Testis (tissue), 3 donors: ENCODE results near the gene GSTA3. TPM values are rescaled to one million over a fixed set of nuclear protein-coding genes. Genes with fewer than 3 reads are reported as not detected.
"Not testable (repeated sequence)": the region's sequence is repeated elsewhere in the genome, so short reads cannot be mapped to it uniquely, and the experiment has no call there.

Experiments
- DNase-seq: peaks from one replicate; pipeline ENCODE4 v3.0.0-alpha.2; 2019
- H3K27ac ChIP-seq, 2 donors: fragments of 200-600 bp; sonication (generic); one replicate each; pipeline ENCODE4 v1.5.1; 2019
- H3K27me3 ChIP-seq: fragments of 200-600 bp; sonication (generic); one replicate; pipeline ENCODE4 v1.5.1; 2019
- H3K36me3 ChIP-seq: fragments of 200-600 bp; sonication (generic); one replicate; pipeline ENCODE4 v1.5.1; 2017; ENCODE audit warnings: low read depth; ENCODE audit errors: missing control alignments
- H3K4me1 ChIP-seq: fragments of 200-600 bp; sonication (generic); one replicate; pipeline ENCODE4 v1.5.1; 2019
- H3K4me3 ChIP-seq, 2 donors: fragments of 200-600 bp; sonication (generic); one replicate each; pipeline ENCODE4 v1.5.1; 2017 to 2019
- H3K9me3 ChIP-seq: fragments of 200-600 bp; sonication (generic); one replicate; pipeline ENCODE4 v1.5.1; 2017
- POLR2A ChIP-seq: fragments of 450-650 bp; IDR thresholded peaks from one replicate; pipeline ENCODE4 v1.6.1; 2017; ENCODE audit warnings: antibody characterized with exemption, mild to moderate bottlenecking, moderate library complexity
- WGBS, 2 donors: methylation state at CpG; one replicate each; pipeline ENCODE4 v1.1.5; 2018; 5-methylcytosine and 5-hydroxymethylcytosine counted together
- intact Hi-C: fragments of 100-400 bp; cut with DNase I; formaldehyde crosslinking; loops from one replicate; pipeline ENCODE4 v1.15.1; 2023; ENCODE audit warnings: low total_unique reads
- polyA plus RNA-seq: library from polyadenylated mRNA; stranded (reverse); fragments of 350-450 nt; fragmentation: Illumina TruSeq; extraction: RNeasy Lipid Tissue Mini Kit (QIAGEN cat#74804); gene quantifications from one replicate; pipeline ENCODE4 v1.2.3, GENCODE V29; 2014; ENCODE audit warnings: low read depth, low replicate concordance; ENCODE audit not compliant: insufficient read depth
- total RNA-seq, 2 donors: library from RNA; depleted of rRNA; stranded (reverse); fragments of >200 nt; gene quantifications; one replicate each; pipeline ENCODE4 v1.2.3, GENCODE V29; 2016
- TF ChIP-seq, protein P1 (sequence below), 3 experiments: fragments of 450-650 bp in 2 of 3; fragments of 200-600 bp in 1 of 3; sonication (generic) in 1 of 3; IDR thresholded peaks; one replicate each; pipeline ENCODE4 v1.5.1; 2016 to 2019; ENCODE audit warnings: antibody characterized with exemption in 3 of 3, mild to moderate bottlenecking in 2 of 3, moderate library complexity in 1 of 3

GSTA3 gene
- total and polyA plus RNA-seq, 3 donors from 2014 or later: 8.9 to 28.7 (median 26.7) TPM

DNA sequence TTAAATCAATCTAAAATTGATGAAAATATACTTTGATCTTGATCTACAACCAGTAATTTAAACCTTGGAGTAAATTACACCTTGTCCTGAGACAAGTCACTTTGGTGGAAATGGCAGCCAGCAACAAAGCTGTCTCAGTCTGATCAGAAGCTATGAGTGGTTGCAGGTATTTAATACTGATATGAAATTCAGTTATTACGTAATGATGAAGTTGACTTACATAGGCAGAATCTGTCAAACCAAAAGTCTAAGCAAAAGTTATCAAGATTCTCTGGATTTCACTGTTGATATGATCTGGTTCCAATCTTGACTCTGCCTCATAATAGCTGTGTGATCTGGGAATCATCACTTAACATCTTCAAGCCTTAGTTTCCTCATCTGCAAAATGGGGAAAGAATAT is 41.3 kb downstream of the GSTA3 start:
- TF ChIP-seq POLR2A: no peak
- TF ChIP-seq, protein P1, sequence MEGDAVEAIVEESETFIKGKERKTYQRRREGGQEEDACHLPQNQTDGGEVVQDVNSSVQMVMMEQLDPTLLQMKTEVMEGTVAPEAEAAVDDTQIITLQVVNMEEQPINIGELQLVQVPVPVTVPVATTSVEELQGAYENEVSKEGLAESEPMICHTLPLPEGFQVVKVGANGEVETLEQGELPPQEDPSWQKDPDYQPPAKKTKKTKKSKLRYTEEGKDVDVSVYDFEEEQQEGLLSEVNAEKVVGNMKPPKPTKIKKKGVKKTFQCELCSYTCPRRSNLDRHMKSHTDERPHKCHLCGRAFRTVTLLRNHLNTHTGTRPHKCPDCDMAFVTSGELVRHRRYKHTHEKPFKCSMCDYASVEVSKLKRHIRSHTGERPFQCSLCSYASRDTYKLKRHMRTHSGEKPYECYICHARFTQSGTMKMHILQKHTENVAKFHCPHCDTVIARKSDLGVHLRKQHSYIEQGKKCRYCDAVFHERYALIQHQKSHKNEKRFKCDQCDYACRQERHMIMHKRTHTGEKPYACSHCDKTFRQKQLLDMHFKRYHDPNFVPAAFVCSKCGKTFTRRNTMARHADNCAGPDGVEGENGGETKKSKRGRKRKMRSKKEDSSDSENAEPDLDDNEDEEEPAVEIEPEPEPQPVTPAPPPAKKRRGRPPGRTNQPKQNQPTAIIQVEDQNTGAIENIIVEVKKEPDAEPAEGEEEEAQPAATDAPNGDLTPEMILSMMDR (IDR thresholded peaks at IDR 0.05): no peak
- no peaks in the 10 kb centered on the region for H3K36me3 ChIP-seq
- intact Hi-C loops: no loop called here

DNA sequence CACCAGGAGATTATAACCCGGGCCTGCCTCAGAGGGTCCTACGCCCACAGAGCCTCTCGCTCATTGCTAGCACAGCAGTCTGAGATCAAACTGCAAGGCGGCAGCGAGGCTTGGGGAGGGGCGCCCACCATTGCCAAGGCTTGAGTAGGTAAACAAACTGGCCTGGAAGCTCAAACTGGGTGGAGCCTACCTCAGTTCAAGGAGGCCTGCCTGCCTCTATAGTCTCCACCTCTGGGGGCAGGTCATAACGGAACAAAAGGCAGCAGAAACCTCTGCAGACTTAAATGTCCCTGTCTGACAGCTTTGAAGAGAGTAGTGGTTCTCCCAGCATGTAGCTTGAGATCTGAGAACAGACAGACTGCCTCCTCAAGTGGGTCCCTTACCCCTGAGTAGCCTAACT is 48.3 kb downstream of the GSTA3 start:
- intact Hi-C loops, H3K4me3 ChIP-seq, H3K9me3 ChIP-seq, DNase-seq, H3K4me1 ChIP-seq, H3K27ac ChIP-seq, H3K27me3 ChIP-seq, H3K36me3 ChIP-seq: not testable (repeated sequence)
- WGBS, 2 donors: 88% methylated on average over 7 of the region's 7 CpGs; no CpG with 5 or more reads in 1 of the 2 donors

More for the DNA sequence above, 41.3 kb downstream of the GSTA3 start:
- 86 to 88% methylated on average over 1 of the region's 1 CpG for WGBS, 2 donors
- no peak overlapping the region for H3K27ac ChIP-seq
- H3K4me3 ChIP-seq: no peak overlapping the region
- no peak for DNase-seq
- H3K4me1 ChIP-seq: no peaks in the 10 kb centered on the region
- no peaks in the 10 kb centered on the region for H3K27me3 ChIP-seq
- no peaks in the 10 kb centered on the region for H3K9me3 ChIP-seq

DNA sequence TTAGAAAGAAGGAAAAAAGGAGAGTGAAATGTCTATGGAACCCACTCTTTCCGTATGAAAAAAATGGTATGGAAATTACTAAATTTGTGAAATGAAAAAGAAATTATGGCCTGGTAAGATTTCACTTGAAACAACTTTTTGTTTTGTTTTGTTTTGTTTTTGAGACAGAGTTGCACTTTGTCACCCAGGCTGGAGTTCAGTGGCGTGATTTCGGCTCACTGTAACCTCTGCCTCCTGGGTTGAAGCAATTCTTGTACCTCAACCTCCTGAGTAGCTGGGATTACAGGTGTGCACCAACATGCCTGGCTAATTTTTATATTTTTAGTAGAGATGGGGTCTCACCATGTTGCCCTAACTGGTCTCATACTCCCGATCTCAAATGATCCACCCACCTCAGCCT is 51.1 kb downstream of the GSTA3 start:
- Histone ChIP-seq H3K27ac (no peak overlapping the region), H3K27me3 (no peaks in the 10 kb centered on the region), H3K36me3 (no peaks in the 10 kb centered on the region), H3K9me3 (no peaks in the 10 kb centered on the region), H3K4me1 (no peaks in the 10 kb centered on the region), H3K4me3 (no peak overlapping the region)
- TF ChIP-seq, protein P1 (IDR thresholded peaks at IDR 0.05): no peak
- no peak for TF ChIP-seq POLR2A
- DNase-seq: no peak
- WGBS, 2 donors: 80 to 86% methylated on average over 4 of the region's 4 CpGs
- intact Hi-C loops: no loop called here

DNA sequence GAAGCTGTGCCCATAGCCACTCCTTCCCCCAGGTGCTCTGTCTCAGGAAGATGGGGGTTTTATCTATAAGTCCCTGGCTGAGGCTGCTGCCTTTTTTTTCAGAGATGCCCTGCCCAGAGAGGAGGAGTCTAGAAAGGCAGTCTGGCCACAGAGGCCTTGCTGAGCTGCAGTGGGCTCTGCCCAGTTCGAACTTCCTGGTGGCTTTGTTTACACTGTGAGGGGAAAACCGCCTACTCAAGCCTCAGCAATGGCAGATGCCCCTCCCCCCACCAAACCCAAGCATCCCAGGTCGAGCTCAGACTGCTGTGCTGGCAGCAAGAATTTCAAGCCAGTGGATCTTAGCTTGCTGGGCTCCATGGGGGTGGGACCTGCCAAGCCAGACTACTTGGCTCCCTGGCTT is 53.4 kb downstream of the GSTA3 start:
- H3K27ac ChIP-seq, intact Hi-C loops, H3K4me1 ChIP-seq, H3K4me3 ChIP-seq, DNase-seq, H3K9me3 ChIP-seq, H3K36me3 ChIP-seq, H3K27me3 ChIP-seq: not testable (repeated sequence)
- WGBS, 2 donors: 38% methylated on average over 3 of the region's 3 CpGs; no CpG with 5 or more reads in 1 of the 2 donors

DNA sequence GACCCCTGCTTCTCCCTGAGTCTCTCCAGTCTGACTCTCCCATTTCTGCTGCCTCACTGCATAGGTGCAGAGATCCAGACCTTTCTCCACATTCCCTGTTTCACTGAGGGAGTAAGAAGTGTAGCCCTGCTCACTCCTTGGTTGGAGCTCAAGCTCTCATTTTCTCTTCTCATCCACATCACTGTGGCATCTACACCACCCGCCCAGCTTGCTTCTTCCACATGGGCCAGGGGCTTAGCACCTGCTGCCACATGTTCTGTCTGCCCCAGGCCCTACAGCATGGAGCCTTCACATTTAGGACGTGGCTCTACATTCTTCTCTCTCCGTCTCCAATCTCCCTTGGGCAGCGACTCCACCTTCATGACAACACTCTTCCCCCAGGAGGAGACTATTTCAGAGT is 60.4 kb downstream of the GSTA3 start:
- DNase-seq: no peak
- intact Hi-C loops: no loop called here
- H3K4me1 ChIP-seq: peaks cover 5% of the 10 kb centered on the region
- TF ChIP-seq, protein P1 (IDR thresholded peaks at IDR 0.05): no peak
- no peak for TF ChIP-seq POLR2A
- H3K27me3 ChIP-seq: no peaks in the 10 kb centered on the region
- H3K27ac ChIP-seq: no peak overlapping the region
- WGBS, 2 donors: 86 to 88% methylated on average over 4 of the region's 4 CpGs
- H3K36me3 ChIP-seq: no peaks in the 10 kb centered on the region
- H3K9me3 ChIP-seq: no peaks in the 10 kb centered on the region
- no peak overlapping the region for H3K4me3 ChIP-seq

Other genes with a start within 250 kb of the GSTA3 start
- 10 to 100 TPM; 23.7 to 33.4 TPM for gene TMEM14A, start 238.6 kb downstream of the GSTA3 start, total RNA-seq
- gene TMEM14A, start 238.6 kb downstream of the GSTA3 start, polyA plus RNA-seq: 27.4 TPM
- 10 to 100 TPM; 85.9 to 89.9 TPM for gene GSTA2, start 146.2 kb downstream of the GSTA3 start, total RNA-seq
- gene GSTA2, start 146.2 kb downstream of the GSTA3 start, polyA plus RNA-seq: 65.4 TPM
- 100 to 1,000 TPM; 307 to 349 TPM for gene GSTA1, start 105.9 kb downstream of the GSTA3 start, total RNA-seq
- 577 TPM for gene GSTA1, start 105.9 kb downstream of the GSTA3 start, polyA plus RNA-seq
- gene GSTA5, start 68.9 kb downstream of the GSTA3 start, total RNA-seq: not detected
- gene GSTA5, start 68.9 kb downstream of the GSTA3 start, polyA plus RNA-seq: not detected
- 10 to 100 TPM; 87.3 to 91.5 TPM for gene GSTA4, start 85.6 kb upstream of the GSTA3 start, total RNA-seq
- 63.1 TPM for gene GSTA4, start 85.6 kb upstream of the GSTA3 start, polyA plus RNA-seq
- 10 to 100 TPM; 18.2 to 20.2 TPM for gene CILK1, start 152.1 kb upstream of the GSTA3 start, total RNA-seq
- gene CILK1, start 152.1 kb upstream of the GSTA3 start, polyA plus RNA-seq: 9.9 TPM
- 10 to 100 TPM; 75.1 to 81.6 TPM for gene FBXO9, start 155.7 kb upstream of the GSTA3 start, total RNA-seq
- gene FBXO9, start 155.7 kb upstream of the GSTA3 start, polyA plus RNA-seq: 76.6 TPM
- gene GCM1, start 239.1 kb upstream of the GSTA3 start, total RNA-seq: under 1 TPM; 0.47 to 0.68 TPM
- gene GCM1, start 239.1 kb upstream of the GSTA3 start, polyA plus RNA-seq: 0.90 TPM